AG04450 (cell line): ENCODE results near the gene TMEM245. TPM values are rescaled to one million over a fixed set of nuclear protein-coding genes. Genes with fewer than 3 reads are reported as not detected.

ENCODE experiments used
- CTCF ChIA-PET: fragments of 300-600, 350-600 bp; formaldehyde crosslinking; extraction: SDS; loops from one replicate; lab custom pipeline; 2022; ENCODE audit warnings: antibody characterized with exemption, inconsistent platforms; lab: Charles Lee
- POLR2A ChIA-PET: fragments of 350-600 bp; formaldehyde crosslinking; extraction: SDS; loops from one replicate; lab custom pipeline; 2021; ENCODE audit warnings: antibody characterized with exemption, inconsistent platforms; lab: Yijun Ruan, JAX
- DNase-seq: peaks from one replicate; pipeline ENCODE4 v3.0.0-alpha.2; 2011; ENCODE audit warnings: low read depth, low spot score
- H3K27ac ChIP-seq: one replicate; pipeline ENCODE4 v1.5.1; 2012; ENCODE audit warnings: low read depth, low read length, control low read depth
- H3K27me3 ChIP-seq: one replicate; pipeline ENCODE4 v1.6.0; 2012; ENCODE audit warnings: low read length; ENCODE audit not compliant: control insufficient read depth, insufficient read depth
- H3K4me3 ChIP-seq: 2 replicates; pipeline ENCODE4 v1.5.1; 2011; ENCODE audit warnings: mild to moderate bottlenecking, low read depth, low read length, control low read depth
- H3K9me3 ChIP-seq: 2 replicates; pipeline ENCODE4 v1.5.1; 2012; ENCODE audit warnings: low read length; ENCODE audit not compliant: control insufficient read depth, insufficient read depth
- polyA plus RNA-seq: library from polyadenylated mRNA; depleted of rRNA; stranded (reverse); fragments of >200 nt; gene quantifications from 2 replicates; pipeline ENCODE4 v1.2.3, GENCODE V29; 2011
- TF ChIP-seq, protein P1 (sequence below): IDR thresholded peaks from 2 replicates; pipeline ENCODE4 v1.5.1; 2011; ENCODE audit warnings: low read depth, low read length, control low read depth, inconsistent platforms

Gene TMEM245
- polyA plus RNA-seq, 1 experiment = 42.0 TPM

DNA sequence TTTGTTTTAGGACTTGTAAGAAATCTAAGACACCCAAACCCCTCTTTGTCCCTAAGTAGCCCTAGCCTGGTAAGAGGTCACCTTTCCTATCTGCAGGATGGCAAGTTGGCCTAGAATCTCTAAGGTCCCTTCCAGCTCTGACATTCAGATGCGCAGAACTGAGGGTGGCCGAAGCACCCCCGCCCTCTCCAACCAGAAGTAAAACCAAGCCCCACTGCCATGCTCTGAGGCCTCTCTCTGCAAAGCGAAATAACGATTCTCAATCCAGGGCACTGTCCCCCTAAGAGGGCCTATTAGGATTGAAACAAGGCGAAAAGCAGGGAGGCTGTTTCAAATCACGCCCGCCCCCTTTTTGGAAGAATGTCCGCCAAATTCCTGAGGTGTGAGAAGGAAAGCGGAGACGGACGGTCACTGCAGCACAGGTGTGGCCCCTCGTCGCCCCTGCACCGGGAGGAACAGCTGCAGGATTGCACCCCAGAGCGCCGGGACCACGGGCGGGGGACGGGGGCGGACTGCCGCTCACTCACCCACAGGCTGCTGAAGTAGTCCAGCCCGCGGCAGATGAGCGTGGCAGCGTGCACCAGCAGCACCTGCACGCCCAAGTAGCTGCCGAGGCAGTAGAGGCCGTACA, 824 bp downstream of the TMEM245 start:
- TF ChIP-seq, protein P1, sequence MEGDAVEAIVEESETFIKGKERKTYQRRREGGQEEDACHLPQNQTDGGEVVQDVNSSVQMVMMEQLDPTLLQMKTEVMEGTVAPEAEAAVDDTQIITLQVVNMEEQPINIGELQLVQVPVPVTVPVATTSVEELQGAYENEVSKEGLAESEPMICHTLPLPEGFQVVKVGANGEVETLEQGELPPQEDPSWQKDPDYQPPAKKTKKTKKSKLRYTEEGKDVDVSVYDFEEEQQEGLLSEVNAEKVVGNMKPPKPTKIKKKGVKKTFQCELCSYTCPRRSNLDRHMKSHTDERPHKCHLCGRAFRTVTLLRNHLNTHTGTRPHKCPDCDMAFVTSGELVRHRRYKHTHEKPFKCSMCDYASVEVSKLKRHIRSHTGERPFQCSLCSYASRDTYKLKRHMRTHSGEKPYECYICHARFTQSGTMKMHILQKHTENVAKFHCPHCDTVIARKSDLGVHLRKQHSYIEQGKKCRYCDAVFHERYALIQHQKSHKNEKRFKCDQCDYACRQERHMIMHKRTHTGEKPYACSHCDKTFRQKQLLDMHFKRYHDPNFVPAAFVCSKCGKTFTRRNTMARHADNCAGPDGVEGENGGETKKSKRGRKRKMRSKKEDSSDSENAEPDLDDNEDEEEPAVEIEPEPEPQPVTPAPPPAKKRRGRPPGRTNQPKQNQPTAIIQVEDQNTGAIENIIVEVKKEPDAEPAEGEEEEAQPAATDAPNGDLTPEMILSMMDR = no peak
- CTCF ChIA-PET = interaction anchor here (0.7 to 1.6 kb wide), 3 partner anchors 10 to 203 kb away, joined by 3 to 5 read pairs (median 3); no protein-coding TSS in a partner anchor
- POLR2A ChIA-PET = interaction anchor here (0.6 to 3.7 kb wide), 3 partner anchors 10 to 107 kb away, joined by 5 to 22 read pairs (median 6); no protein-coding TSS in a partner anchor
- Histone ChIP-seq H3K4me3 (peak overlapping the region; percentile 87), H3K27ac (no peak overlapping the region), H3K9me3 (no peaks in the 10 kb centered on the region; the same call in 1 of the 2 replicates), H3K27me3 (no peaks in the 10 kb centered on the region)
- DNase-seq = no peak

DNA sequence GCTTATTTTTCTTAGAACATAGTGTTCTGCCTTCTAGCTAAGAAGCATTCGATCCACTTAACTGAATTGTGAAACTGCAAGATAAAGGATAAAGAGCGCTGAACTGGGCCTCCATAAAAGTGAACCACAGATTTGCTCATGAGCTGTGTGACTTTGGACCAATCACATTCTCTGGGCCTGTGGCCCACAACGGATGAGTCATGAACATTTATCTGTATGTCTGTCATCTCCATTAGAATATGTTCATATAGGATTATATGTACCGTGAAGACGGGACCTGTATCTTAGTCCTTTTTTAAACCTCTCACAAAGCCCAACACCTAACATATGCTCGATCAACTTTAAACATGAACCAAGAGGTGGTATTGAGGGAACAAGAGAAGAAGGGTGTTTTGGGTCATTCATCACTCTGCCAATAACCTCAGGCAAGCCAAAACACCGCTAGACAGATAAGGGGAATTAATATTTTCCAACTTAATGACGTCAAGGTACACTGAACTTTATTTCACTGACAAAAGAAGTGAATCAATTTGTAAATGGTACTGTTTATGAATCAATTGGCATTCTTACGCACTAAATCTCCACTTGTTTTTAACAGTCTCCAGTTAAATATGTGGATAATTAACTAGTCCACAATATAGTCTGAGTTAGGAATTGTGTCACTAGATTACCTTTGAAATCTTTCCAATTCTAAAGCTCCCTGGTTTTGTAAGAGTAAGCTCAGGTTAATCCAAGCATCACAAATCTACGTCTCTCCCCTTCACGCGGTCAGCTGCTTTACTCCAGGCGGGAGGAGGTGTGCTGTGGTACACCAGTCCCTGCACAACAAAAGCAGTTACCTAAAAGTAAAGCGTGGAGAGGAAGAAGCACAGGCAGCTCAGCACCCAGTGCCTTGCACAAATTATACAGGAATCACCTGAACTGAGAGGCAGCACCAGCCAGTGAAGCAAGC, 1.6 kb downstream of the TMEM245 start:
- TF ChIP-seq, protein P1 = no peak
- POLR2A ChIA-PET = interaction anchor here (0.6 to 3.7 kb wide), 3 partner anchors 10 to 107 kb away, joined by 5 to 22 read pairs (median 6); no protein-coding TSS in a partner anchor
- Histone ChIP-seq H3K27me3 (no peaks in the 10 kb centered on the region), H3K27ac (no peak overlapping the region), H3K9me3 (no peaks in the 10 kb centered on the region; the same call in 1 of the 2 replicates), H3K4me3 (peak overlapping the region; percentile 87)
- CTCF ChIA-PET = interaction anchor here (0.7 to 1.6 kb wide), 4 partner anchors 104 to 294 kb away, joined by 3 to 5 read pairs (median 3); no protein-coding TSS in a partner anchor
- no peak for DNase-seq

DNA sequence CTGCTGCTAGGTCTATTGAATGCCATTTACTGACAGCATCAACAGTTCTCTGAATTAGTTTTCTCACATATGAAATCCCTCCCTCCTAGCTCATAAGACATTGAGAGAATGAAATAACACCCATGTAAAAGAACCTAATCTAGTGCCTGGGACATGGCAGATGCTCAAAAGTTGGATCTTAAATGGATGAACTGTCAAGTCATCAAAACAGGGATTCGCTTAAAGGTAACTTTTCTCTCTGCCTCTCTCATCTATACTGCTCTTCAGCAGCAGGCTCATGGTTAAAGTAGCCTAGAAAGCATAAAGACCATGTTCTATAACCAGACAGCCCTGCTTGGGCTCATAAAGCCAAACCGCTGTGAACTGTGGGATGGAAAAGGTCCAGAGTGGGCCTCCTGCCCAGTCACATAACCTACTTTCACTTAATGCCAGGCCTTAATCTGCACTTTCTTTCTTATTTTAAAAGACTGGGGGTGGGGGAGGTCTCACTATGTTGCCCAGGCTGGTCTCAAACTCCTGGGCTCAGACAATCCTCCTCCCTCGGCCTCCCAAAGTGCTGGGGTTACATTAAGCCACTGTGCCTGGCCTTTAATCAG, 3.7 kb downstream of the TMEM245 start:
- Histone ChIP-seq H3K27me3 (no peaks in the 10 kb centered on the region), H3K4me3 (no peak overlapping the region), H3K9me3 (no peaks in the 10 kb centered on the region; the same call in 1 of the 2 replicates), H3K27ac (no peak overlapping the region)
- TF ChIP-seq, protein P1 = no peak
- DNase-seq = no peak
- CTCF ChIA-PET = no interaction called here
- POLR2A ChIA-PET = no interaction called here

DNA sequence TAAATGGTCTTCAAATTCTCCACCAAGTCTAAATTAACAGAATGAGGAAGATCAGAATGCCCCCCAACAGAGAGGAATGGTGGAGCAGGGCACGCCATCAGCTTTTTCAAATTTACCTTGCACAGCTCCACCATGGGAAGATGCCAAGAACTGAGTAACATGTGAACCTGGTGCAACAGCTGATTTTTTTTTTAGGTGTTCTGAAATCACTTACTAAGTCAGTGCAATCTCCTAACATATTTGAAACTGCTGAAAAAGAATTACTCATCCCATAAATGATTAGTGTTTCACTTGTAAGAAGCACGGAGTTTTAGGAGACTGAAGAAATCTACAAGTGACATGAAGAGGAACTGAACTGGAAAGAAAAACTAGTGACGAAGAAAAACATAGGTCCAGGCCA, 5.1 kb downstream of the TMEM245 start:
- ChIA-PET CTCF (no interaction called here), POLR2A (no interaction called here)
- Histone ChIP-seq H3K4me3 (no peak overlapping the region), H3K27ac (no peak overlapping the region), H3K27me3 (no peaks in the 10 kb centered on the region), H3K9me3 (no peaks in the 10 kb centered on the region; the same call in 1 of the 2 replicates)
- TF ChIP-seq, protein P1 = no peak
- DNase-seq = no peak
